HT1080 (cell line): ENCODE results near the gene CCDC116. TPM values are rescaled to one million over a fixed set of nuclear protein-coding genes. Genes with fewer than 3 reads are reported as not detected.

Source experiments
- DNase-seq: peaks from one replicate; pipeline ENCODE4 v3.0.0-alpha.2; 2015; ENCODE audit warnings: low read depth
- small RNA-seq: library from RNA; depleted of rRNA; stranded (forward); fragments of <200 nt; gene quantifications from one replicate; pipeline ENCODE3, GENCODE V24; 2014
- total RNA-seq: library from RNA; depleted of rRNA; stranded (reverse); fragments of >200 nt; shearing (Covaris generic); gene quantifications from 2 replicates; pipeline ENCODE4 v1.2.3, GENCODE V29; 2014; rRNA removed

CCDC116 gene
- total RNA-seq, 1 experiment from 2014 or later: not detected

DNA sequence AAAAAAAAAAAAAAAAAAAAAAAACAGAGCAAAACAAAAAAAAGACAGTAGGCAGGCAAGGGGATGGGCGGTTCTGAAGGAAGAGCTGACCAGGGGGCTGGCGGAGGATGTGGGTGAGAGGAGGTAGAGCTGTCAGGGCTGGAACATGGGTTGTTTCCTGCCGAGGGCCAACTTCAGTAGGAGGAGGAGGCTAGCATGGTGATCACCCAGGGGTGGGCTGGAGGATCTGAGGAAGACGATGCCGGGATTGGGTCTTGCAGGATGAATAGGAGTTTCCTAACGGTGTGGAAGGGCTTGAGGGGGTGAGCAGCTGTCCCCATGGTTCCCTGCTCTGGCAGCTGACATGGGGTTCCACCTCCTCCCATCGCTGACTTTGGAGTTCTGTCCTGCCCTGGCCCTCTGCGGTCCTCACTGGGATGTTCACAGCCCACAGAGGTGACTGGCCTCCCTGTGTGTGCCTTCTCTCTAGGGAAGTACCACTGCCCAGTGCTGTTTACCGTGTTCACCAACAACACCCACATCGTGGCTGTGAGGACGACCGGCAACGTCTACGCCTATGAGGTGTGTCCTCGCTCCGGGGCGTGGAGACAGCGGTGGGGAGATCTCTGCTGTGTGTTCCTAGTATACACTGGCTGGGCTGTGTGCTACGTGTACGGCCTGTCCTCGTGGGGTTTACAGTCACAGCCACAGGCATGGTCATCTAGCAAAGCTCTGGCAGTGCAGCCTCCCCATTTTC, 48.4 kb downstream of the CCDC116 start:
- no peak for DNase-seq

- DNase-seq: no peak
Measured at GRCh38 chr22:21681566-21682370, 49.2 kb downstream of the CCDC116 start.

- DNase-seq: no peak
Measured at GRCh38 chr22:21682385-21683175, 50.0 kb downstream of the CCDC116 start.

DNA sequence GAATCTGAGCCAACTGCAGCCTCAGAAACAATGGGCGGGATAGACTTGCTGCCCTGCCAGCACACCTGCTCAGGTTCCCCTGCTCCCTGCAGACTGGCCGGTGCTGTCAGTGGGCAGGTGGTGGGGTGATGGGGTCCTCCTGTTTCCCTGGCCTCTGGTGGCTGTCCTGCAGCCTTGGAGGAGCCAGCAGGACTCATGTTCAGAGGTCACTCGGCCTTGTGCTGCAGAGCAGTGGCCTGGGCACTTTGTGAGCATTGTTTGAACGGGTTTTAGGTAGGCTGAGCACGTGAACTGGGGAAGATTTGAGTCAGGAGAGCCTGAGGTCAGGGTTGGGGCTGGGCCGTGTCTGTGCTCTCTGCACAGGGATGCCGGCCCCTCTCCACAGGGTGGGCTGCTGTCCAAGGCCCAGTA, 50.8 kb downstream of the CCDC116 start:
- no peak for DNase-seq

DNA sequence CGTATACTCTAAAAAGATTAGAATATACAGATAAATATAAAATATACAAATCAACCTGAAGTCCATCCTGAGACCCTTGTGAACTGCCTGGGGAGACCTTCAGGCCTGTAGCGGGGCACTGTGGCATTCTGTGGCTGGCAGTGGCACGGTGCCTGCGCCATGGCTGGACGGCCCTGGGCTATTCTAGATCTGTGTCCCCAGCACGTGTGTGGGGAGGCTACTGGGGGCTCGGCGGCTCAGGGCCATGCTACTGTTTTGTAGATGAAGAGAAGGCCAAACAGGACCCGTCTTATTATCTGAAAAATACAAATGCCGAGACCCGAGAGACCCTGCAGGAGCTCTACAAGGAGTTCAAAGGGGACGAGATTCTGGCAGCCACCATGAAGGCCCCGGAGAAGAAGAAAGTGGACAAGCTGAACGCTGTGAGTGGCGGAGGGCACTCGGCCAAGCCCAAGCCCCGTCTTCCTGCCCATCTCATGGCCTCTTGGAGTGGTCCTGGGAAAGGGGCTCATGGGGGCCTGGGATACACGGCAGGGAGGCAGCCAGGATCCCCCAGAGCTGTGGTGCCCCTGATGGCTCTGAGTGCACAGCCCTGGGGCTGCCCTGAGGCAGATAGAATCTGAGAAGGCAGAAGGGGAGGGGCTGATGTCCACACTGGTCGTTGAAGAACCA, 52.1 kb downstream of the CCDC116 start:
- no peak for DNase-seq

DNA sequence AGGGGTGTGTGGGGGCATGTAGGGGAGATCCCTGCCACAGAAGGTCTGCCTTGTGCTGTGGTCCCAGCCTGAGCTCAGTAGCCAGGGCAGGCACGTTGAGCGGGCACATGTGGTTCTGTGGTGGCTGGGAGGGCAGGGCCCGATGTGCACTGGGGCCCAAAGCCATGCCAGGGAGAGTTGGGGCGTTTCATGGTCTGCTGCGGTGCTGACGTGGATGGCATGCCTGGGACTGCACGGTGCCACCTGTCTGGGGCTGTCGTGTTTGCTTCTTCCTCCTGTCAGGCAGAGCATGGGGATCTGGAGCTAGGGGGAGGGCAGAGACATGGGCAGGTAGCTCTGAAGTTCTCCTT, 52.6 kb downstream of the CCDC116 start:
- no peak for DNase-seq

DNA sequence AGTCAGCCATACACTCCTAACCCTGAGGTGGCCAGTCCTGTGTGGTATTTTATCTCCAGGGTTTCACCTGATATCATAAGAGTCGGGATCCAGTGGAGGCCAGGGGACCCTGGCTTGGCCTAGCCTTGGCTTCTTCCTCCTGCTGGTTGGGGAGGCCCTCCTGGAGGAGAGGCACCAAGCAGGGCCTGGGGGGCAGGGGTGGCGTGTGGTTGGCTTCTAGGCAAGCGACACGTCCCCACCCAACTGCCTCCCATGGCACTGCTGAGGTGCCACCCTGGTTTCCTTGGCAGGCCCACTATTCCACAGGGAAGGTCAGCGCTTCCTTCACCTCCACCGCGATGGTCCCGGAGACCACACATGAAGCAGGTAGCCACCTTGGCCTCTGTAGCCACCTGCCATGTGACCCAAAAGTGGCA, 53.6 kb downstream of the CCDC116 start:
- DNase-seq: no peak

Small RNA genes lying within 50 kb of the gene (small RNA-seq; reads per million reads assigned to genes)
- gene MIR301B: 2.1 reads per million, percentile 83 among the genes with 10 or more reads in this experiment

Other genes with a start within 250 kb of the CCDC116 start
- gene RIMBP3B, start 249.0 kb upstream of the CCDC116 start, total RNA-seq: 0.05 and 0.30 TPM in 2 replicates
- 2.5 and 3.4 TPM in 2 replicates for gene HIC2, start 215.4 kb upstream of the CCDC116 start, total RNA-seq
- 1.1 and 2.7 TPM in 2 replicates for gene TMEM191C, start 165.4 kb upstream of the CCDC116 start, total RNA-seq
- gene RIMBP3C, start 81.3 kb upstream of the CCDC116 start, total RNA-seq: 0.13 and 0.35 TPM in 2 replicates
- 81.9 and 114 TPM in 2 replicates for gene UBE2L3, start 65.0 kb upstream of the CCDC116 start, total RNA-seq
- gene YDJC, start 2.7 kb upstream of the CCDC116 start, total RNA-seq: 77.4 and 81.9 TPM in 2 replicates
- 43.7 and 51.7 TPM in 2 replicates for gene SDF2L1, start 9.5 kb downstream of the CCDC116 start, total RNA-seq
- 35.5 and 46.4 TPM in 2 replicates for gene PPIL2, start 33.3 kb downstream of the CCDC116 start, total RNA-seq
- 0.17 and 0.21 TPM in 2 replicates for gene YPEL1, start 103.0 kb downstream of the CCDC116 start, total RNA-seq
- 84.8 and 113 TPM in 2 replicates for gene MAPK1, start 234.9 kb downstream of the CCDC116 start, total RNA-seq